Hindlimb muscle (tissue), 1 donor: ENCODE measurements around the gene ROR1. TPM values are rescaled to one million over a fixed set of nuclear protein-coding genes. Genes with fewer than 3 reads are reported as not detected.
A peak's percentile ranks its signal among the peaks of the same experiment; 100 is the strongest.

Experiments
- DNase-seq: peaks from one replicate; pipeline ENCODE4 v3.0.0-alpha.2; 2013
- polyA plus RNA-seq: library from polyadenylated mRNA; unstranded; fragments of 120-200 nt; gene quantifications from one replicate; pipeline ENCODE4 v1.2.1, GENCODE V29; 2013; ENCODE audit not compliant: insufficient read length

Gene ROR1
- polyA plus RNA-seq, 1 donor = 9.5 TPM

DNA sequence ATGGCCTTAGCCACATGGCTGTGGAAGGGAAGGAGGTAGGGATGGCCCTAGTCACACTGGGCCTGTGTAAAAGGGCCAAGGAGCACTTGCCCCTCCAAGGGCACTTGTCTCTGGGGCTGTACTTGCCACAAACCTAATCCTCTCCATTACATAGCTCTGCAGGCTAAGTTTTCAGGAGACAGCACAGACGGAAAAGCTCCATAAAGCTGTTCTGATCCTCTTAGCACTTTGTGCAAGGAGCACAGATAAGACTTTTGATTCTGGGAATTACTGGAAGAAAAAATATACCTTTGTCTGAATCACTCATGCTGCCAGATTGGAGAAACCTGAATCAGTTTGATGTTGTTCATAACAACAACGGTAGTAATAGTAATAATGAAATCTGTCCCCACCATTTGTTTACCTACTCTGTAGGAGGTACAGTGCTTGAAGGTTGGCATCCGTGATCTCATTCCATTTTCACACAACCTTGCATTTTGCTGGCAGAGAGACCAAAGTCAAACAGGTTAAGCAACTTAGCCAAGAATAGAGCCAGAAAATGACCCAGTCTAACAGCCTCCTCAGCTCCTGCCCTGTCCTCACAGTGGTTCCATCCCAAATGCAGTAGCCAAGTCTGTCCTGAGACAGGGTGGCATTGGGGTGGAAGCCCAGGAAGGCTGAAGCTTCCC is 207.1 kb downstream of the ROR1 start:
- DNase-seq = no peak

DNA sequence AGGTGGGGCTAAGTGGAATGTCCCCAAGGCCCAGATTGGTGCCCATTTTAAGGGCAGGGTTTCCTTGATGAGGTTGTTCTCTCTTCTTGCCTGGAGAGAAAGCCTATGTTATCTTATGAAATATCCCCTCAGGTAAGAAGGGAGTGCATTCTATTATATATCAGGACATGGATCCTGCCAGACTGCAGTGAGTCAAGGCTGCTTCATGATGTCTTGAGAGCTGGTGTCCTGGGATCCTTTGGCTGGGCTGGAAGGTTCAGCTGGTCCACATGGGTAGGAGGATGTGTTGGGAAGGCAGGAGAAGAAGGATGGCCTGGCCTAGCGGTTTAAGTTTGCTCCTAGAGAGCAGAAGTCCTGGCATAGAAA is 207.6 kb downstream of the ROR1 start:
- DNase-seq = no peak

DNA sequence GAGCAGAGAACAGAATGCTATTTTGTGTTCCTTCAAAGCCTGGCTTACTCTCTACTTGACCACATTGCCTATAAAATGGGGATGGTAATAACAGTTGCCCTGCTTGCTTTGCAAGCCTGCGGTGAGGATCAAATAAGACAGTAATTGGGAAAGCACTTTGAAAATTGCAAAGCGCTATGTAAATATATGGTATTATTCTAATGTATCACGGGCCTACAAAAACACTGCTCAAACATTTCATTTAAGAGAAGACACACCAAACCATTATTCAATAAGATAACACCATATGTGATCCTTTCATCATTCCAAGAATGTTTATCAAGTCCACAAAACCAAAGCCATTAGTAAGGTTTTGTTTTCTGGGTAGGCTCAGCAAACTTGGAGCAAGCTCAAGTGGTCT is 208.4 kb downstream of the ROR1 start:
- DNase-seq = no peak

GRCh38 chr1:63983391-63984256 is 209.8 kb downstream of the ROR1 start:
- no peak for DNase-seq

- peak; percentile 72 for DNase-seq
Observed at GRCh38 chr1:63984257-63984929, 210.6 kb downstream of the ROR1 start.

DNA sequence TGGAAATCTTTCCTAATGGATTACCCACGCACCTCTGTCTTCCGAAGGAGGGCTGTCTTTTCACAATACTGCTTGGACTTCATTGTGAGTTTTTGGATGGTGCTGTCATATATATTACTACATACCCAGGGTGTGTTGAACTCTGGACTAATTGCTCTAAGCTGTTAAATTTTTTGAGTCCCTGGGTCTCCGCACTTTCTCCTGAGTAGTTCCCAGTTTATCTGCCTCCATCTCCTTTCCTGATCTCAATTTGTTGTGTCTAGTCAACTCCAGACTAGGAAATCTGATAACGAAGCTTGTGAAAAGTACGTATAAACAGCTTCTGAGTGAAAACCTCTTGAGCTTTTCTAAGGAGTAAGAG is 211.1 kb downstream of the ROR1 start:
- DNase-seq = no peak

- DNase-seq = no peak
Observed at GRCh38 chr1:63987014-63987627, 213.3 kb downstream of the ROR1 start.

- DNase-seq = no peak
Observed at GRCh38 chr1:63987628-63988024, 213.8 kb downstream of the ROR1 start.

DNA sequence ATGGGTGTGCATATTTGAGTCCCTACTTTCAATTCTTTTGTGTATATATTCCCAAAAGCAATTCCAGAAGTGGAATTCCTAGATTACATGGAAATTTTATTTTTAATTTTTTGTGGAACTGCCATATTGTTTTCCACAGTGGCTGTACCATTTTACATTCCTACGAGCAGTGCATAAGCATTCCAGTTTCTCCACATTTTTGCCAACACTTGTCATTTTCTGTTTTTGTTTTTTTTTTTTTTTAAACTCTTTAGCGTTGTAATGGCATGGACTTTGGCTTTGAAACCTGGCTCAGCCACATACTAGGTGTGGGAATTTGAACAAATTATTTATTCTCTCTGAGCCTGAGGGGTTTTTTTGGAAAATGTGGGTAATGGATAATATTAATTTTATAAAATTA is 215.1 kb downstream of the ROR1 start:
- DNase-seq = no peak

- DNase-seq = no peak
Observed at GRCh38 chr1:63991685-63992084, 217.9 kb downstream of the ROR1 start.

GRCh38 chr1:64000021-64000420 is 226.2 kb downstream of the ROR1 start:
- peak; percentile 30 for DNase-seq

DNA sequence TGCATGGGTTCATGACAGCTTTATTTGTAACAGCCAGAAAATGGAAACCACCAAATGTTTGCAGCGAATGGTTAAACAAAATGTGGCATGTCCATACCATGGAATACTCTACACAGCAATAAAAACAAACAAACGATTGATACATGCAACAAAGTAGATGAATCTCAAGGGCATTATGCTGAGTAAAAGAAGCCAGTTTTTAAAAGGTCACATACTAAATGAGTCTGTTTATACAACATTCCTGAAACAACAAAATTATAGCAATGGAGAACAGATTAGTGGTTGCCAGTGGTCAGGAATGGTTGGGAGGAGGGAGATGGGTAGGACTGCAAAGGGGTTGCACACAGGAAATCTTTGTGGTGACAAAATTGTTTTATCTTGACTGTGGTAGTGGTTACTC is 227.2 kb downstream of the ROR1 start:
- DNase-seq = no peak

DNA sequence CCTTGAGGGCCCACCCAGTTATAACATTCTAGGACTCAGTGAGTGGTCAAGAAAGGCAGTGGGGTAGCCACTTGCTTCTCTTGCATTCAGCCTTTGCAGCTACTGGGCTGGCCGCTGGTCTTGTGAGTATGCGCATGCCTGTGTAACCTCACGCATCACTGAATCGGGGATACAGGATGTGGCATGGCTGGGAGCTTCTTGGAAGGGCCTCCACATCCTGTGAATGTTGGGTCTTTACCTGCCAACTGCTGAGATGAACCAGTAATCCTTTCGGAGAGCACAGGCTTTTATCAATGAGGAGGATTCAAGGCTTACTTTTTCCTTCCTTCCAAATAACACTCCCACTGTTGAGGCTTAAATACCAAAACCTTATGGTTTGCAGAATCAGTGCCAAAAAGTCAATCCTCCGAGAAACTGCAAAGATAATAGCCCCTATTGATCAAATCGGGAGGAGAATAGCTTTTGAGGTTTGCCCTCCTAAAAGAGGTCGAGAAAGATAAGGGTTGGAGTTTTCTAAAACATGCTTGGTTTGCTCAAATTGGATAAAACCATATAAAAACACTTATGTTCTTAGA is 230.7 kb downstream of the ROR1 start:
- DNase-seq = no peak

DNA sequence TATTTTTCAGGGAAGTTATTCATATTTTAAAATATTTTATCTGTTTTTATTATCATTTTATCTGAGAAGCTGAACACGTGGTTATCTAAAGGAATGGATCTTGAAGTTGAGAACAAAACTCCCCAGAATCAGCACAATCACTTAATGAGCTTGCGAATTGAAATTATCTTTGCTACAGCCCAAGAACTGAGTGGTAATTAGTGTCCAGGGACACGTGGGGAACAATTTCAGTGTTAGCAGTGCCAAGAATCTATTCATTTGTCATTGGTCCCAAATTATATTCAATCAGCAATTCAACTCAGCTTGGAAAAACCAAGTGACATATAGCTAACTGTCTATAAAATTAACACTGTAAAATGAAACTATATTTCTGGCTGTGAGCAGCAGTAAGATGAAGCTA is 232.0 kb downstream of the ROR1 start:
- DNase-seq = no peak

GRCh38 chr1:64006276-64007051 is 232.6 kb downstream of the ROR1 start:
- no peak for DNase-seq

GRCh38 chr1:64010316-64010715 is 236.5 kb downstream of the ROR1 start:
- no peak for DNase-seq

DNA sequence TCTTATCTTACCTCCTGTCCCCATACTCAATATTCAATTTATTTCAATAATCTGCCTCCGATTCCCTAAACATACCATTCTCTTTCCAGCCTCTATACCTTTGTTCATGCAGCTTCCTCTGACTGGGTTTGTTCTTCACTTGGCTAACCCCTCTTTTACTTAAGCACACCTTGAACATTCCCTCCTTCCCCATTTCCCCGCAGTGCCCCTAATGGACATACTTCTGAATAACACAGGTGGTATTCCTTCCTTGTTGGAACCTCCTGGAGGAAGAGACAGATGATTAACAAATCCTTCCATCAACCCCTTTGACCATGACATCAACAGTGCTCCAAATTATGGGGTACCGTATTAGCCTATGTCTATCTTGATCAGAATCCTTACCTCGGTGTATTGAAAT is 239.6 kb downstream of the ROR1 start:
- DNase-seq = no peak

- DNase-seq = no peak
Observed at GRCh38 chr1:64019818-64020217, 246.0 kb downstream of the ROR1 start.

GRCh38 chr1:64021066-64021465 is 247.2 kb downstream of the ROR1 start:
- no peak for DNase-seq

- no peak for DNase-seq
Observed at GRCh38 chr1:64025051-64025450, 251.2 kb downstream of the ROR1 start.

DNA sequence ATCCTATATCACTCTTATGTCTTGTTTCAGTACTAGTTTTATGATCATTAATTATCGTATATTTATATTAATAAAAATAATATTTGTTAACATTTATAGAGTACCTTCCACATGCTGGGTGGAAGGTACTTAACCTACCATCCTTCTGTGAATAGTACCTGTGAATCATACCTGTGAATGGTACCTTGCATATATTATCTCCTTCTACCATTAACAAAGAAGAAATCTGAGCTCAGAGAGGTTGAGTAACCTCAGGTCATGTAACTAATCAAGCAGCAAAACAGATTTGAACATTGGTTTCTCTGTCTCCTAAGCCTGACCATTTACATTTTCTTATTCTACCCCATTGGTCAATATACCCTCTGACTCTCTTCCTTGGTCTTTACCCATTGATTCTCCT is 255.2 kb downstream of the ROR1 start:
- no peak for DNase-seq

GRCh38 chr1:64030411-64030810 is 256.6 kb downstream of the ROR1 start:
- DNase-seq = no peak
